GM10266 (cell line): Measurements from ENCODE around the gene DGKZ.
"Not testable (repeated sequence)": the region's sequence is repeated elsewhere in the genome, so short reads cannot be mapped to it uniquely, and the experiment has no call there.

Source experiments
- DNase-seq: peaks from one replicate; pipeline ENCODE4 v3.0.0; 2012; ENCODE audit errors: extremely low spot score
- TF ChIP-seq, protein P1 (sequence below): IDR thresholded peaks from 2 replicates; pipeline ENCODE4 v1.5.1; 2012; ENCODE audit warnings: mild to moderate bottlenecking, low read depth; ENCODE audit not compliant: control insufficient read depth, insufficient read depth; ENCODE audit errors: missing control alignments

DGKZ gene

DNA sequence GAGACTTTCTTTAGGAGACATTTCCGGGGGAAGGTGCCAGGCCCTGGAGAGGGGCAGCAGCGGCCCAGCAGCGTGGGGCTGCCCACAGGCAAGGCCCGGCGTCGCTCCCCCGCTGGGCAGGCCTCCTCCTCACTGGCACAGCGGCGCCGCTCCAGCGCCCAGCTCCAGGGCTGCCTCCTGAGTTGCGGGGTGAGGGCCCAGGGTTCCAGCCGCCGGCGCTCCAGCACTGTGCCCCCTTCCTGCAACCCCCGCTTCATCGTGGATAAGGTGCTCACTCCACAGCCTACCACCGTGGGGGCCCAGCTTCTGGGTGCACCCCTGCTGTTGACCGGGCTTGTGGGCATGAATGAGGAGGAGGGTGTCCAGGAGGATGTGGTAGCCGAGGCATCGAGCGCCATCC, 19.0 kb downstream of the DGKZ start:
- TF ChIP-seq, protein P1, sequence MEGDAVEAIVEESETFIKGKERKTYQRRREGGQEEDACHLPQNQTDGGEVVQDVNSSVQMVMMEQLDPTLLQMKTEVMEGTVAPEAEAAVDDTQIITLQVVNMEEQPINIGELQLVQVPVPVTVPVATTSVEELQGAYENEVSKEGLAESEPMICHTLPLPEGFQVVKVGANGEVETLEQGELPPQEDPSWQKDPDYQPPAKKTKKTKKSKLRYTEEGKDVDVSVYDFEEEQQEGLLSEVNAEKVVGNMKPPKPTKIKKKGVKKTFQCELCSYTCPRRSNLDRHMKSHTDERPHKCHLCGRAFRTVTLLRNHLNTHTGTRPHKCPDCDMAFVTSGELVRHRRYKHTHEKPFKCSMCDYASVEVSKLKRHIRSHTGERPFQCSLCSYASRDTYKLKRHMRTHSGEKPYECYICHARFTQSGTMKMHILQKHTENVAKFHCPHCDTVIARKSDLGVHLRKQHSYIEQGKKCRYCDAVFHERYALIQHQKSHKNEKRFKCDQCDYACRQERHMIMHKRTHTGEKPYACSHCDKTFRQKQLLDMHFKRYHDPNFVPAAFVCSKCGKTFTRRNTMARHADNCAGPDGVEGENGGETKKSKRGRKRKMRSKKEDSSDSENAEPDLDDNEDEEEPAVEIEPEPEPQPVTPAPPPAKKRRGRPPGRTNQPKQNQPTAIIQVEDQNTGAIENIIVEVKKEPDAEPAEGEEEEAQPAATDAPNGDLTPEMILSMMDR: no peak

DNA sequence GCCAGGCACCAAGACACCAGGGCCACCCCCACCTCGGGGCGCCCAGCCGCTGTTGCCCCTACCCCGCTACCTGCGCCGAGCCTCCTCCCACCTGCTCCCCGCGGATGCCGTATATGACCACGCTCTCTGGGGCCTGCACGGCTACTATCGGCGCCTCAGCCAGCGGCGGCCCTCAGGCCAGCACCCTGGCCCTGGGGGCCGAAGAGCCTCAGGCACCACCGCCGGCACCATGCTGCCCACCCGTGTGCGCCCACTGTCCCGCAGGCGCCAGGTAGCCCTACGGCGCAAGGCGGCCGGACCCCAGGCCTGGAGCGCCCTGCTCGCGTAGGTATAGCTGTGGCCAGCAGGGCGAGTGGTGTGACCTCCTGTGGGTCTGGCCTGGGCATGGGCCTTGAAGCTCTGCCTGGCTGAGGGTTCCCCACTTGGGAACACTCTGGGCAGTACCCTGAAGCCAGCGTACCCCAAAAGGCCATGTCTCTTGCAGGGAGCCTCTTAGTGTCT, 19.4 kb downstream of the DGKZ start:
- DNase-seq: no peak
- TF ChIP-seq, protein P1: no peak

More for the DNA sequence above, 19.0 kb downstream of the DGKZ start:
- DNase-seq: no peak

GRCh38 chr11:46367244-46367915, 20.1 kb downstream of the DGKZ start:
- TF ChIP-seq, protein P1: peak; percentile 92
- DNase-seq: peak; percentile 81

GRCh38 chr11:46367916-46368267, 20.6 kb downstream of the DGKZ start:
- TF ChIP-seq, protein P1: no peak
- DNase-seq: no peak

DNA sequence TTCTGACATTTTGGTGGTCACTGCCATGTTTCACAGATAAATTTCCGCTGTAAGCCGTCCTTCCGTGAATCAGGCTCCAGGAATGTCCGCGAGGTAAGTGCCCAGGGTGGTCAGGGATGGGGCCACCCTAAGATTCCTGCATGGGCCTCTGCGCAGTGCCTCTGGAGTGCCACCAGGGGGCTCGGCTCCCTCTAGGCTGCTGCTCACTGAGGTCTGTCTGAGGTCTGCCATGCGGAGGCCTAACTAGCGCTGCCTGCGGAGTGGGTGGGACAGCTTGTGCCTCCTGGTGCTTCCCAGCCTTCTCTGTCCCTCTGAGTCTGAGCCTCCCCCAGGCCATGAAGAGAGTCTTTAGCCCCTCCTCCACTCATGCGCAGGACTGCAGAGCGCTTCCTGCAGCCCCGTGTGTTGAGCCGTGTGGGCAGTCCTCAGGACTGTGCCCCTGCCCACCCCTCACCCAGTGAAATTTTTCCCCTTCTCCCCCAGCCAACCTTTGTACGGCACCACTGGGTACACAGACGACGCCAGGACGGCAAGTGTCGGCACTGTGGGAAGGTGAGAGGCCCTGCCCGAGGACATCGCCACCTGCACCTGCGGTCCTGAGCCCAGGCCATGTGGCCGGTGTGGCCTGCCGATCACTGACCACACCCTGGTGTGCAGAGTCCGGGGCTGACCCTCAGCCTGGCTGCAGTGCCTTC, 22.3 kb downstream of the DGKZ start:
- peak; percentile 84 for DNase-seq
- TF ChIP-seq, protein P1: peak; percentile 82

DNA sequence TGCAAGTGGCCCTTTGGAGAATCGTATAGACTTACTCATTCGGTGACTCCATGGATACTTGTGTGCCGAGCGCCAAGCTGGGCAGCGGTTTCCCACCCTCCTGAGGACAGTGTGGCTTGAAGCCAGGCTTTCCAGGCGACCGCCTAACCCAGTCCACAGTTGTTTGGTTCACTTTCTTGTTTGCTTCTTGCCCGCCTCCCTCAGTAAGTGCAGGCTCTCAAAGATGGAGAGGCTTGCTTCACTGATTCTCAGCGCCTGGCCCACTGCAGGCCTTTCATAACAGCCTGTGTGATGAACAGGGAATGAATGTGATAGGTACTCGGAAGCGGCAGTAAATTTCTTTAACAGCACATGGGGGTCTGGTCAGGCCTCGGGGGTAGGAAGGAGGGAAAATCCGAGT, 23.0 kb downstream of the DGKZ start:
- TF ChIP-seq, protein P1: no peak
- DNase-seq: no peak

- not testable (repeated sequence) for DNase-seq
Measured at GRCh38 chr11:46371262-46371661, 24.0 kb downstream of the DGKZ start.
